HepG2 (cell line): Measurements from ENCODE around the gene GCN1. TPM values are rescaled to one million over a fixed set of nuclear protein-coding genes. Genes with fewer than 3 reads are reported as not detected.

Experiments used
- AHDC1 ChIP-seq: sonication (generic); formaldehyde crosslinking; IDR thresholded peaks from 2 replicates; pipeline ENCODE4 v1.5.1; 2020; ENCODE audit warnings: mild to moderate bottlenecking, missing genetic modification reagents, borderline replicate concordance
- ATF2 ChIP-seq: sonication (generic); formaldehyde crosslinking; IDR thresholded peaks from 2 replicates; pipeline ENCODE4 v1.4.0; 2020; ENCODE audit warnings: missing genetic modification reagents
- KAT2B ChIP-seq: fragments of 150-350 bp; IDR thresholded peaks from 2 replicates; pipeline ENCODE4 v1.6.1; 2014; ENCODE audit warnings: low read depth, low read length, borderline replicate concordance
- NFE2L1 ChIP-seq: sonication (generic); formaldehyde crosslinking; IDR thresholded peaks from 2 replicates; pipeline ENCODE4 v1.4.0; 2020; ENCODE audit warnings: missing genetic modification reagents, mild to moderate bottlenecking, borderline replicate concordance
- ZBED4 ChIP-seq: sonication (generic); formaldehyde crosslinking; IDR thresholded peaks from 2 replicates; pipeline ENCODE4 v1.4.0; 2020; ENCODE audit warnings: missing genetic modification reagents, borderline replicate concordance
- ZNF552 ChIP-seq: sonication (generic); formaldehyde crosslinking; IDR thresholded peaks from 2 replicates; pipeline ENCODE4 v1.9.0; 2022; ENCODE audit warnings: missing genetic modification reagents, mild to moderate bottlenecking, borderline replicate concordance
- ZNF747 ChIP-seq: sonication (generic); formaldehyde crosslinking; IDR thresholded peaks from 2 replicates; pipeline ENCODE4 v1.8.1; 2023; ENCODE audit warnings: missing genetic modification reagents, mild to moderate bottlenecking, borderline replicate concordance
- polyA plus RNA-seq, 8 experiments: library from polyadenylated mRNA; depleted of rRNA in 3 of 8; stranded (reverse) in 7 of 8; unstranded in 1 of 8; fragments of >200 nt; fragmentation: Illumina TruSeq in 4 of 8; extraction: Trizol in 4 of 8; gene quantifications; 2 replicates each; pipeline versions ENCODE4 v1.2.1 to v1.2.3, GENCODE V29; 2011 to 2016; ENCODE audit warnings: low read depth in 4 of 8, missing spikeins in 1 of 8, mixed read lengths in 1 of 8; ENCODE audit not compliant: insufficient read depth in 1 of 8
- total RNA-seq, 5 experiments: library from RNA; depleted of rRNA; stranded (reverse); fragments of >200 nt; fragmentation: Illumina TruSeq; extraction: Trizol; gene quantifications; 2 replicates each; pipeline ENCODE4 v1.2.3, GENCODE V29; 2016; ENCODE audit warnings: low read depth in 1 of 5
- TF ChIP-seq, protein P1 (sequence below): sonication (generic); formaldehyde crosslinking; IDR thresholded peaks from 2 replicates; pipeline ENCODE4 v1.8.1; 2022; ENCODE audit warnings: low read depth, mild to moderate bottlenecking, missing genetic modification reagents
- TF ChIP-seq, protein P2 (sequence below): sonication (generic); formaldehyde crosslinking; IDR thresholded peaks from 2 replicates; pipeline ENCODE4 v1.4.0; 2020; ENCODE audit warnings: low read depth, mild to moderate bottlenecking, missing genetic modification reagents

GCN1 gene
- total and polyA plus RNA-seq, 2 of the 13 experiments (the other 11 are each of a cell fraction or from before 2014, with no cell fraction given) = 58.2 to 83.0 TPM

- TF ChIP-seq AHDC1 (CRISPR knock-in tag) (no peak), ZNF552 (CRISPR knock-in tag) (peak; percentile 45; the same call in 1 of the 2 replicates), ATF2 (CRISPR knock-in tag) (peak; percentile 67; the same call in 1 of the 2 replicates), ZBED4 (CRISPR knock-in tag) (peak; percentile 94; the same call in 1 of the 2 replicates), NFE2L1 (CRISPR knock-in tag) (0 out of 2 replicates have a peak, but pooled peaks have one; percentile 80), ZNF747 (0 out of 2 replicates have a peak, but pooled peaks have one; percentile 69), KAT2B (no peak)
- TF ChIP-seq, protein P1, sequence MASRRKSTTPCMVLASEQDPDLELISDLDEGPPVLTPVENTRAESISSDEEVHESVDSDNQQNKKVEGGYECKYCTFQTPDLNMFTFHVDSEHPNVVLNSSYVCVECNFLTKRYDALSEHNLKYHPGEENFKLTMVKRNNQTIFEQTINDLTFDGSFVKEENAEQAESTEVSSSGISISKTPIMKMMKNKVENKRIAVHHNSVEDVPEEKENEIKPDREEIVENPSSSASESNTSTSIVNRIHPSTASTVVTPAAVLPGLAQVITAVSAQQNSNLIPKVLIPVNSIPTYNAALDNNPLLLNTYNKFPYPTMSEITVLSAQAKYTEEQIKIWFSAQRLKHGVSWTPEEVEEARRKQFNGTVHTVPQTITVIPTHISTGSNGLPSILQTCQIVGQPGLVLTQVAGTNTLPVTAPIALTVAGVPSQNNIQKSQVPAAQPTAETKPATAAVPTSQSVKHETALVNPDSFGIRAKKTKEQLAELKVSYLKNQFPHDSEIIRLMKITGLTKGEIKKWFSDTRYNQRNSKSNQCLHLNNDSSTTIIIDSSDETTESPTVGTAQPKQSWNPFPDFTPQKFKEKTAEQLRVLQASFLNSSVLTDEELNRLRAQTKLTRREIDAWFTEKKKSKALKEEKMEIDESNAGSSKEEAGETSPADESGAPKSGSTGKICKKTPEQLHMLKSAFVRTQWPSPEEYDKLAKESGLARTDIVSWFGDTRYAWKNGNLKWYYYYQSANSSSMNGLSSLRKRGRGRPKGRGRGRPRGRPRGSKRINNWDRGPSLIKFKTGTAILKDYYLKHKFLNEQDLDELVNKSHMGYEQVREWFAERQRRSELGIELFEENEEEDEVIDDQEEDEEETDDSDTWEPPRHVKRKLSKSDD (CRISPR knock-in tag) = no peak
- TF ChIP-seq, protein P2, sequence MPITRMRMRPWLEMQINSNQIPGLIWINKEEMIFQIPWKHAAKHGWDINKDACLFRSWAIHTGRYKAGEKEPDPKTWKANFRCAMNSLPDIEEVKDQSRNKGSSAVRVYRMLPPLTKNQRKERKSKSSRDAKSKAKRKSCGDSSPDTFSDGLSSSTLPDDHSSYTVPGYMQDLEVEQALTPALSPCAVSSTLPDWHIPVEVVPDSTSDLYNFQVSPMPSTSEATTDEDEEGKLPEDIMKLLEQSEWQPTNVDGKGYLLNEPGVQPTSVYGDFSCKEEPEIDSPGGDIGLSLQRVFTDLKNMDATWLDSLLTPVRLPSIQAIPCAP = no peak
Observed at GRCh38 chr12:120194534-120195395, at the start of gene GCN1 (continued).
